Nephron (organoid): ENCODE measurements around the gene CSMD2.

ENCODE experiments used
- H3K27ac Mint-ChIP-seq, 3 experiments: 2 replicates each; pipeline ENCODE4 v1.8.0; 2020; ENCODE audit warnings: mixed read lengths in 3 of 3, mild to moderate bottlenecking in 2 of 3, moderate library complexity in 1 of 3
- H3K27me3 Mint-ChIP-seq: 2 replicates; pipeline ENCODE4 v1.8.0; 2021; ENCODE audit warnings: low read depth, mild to moderate bottlenecking, moderate library complexity, mixed read lengths
- H3K36me3 Mint-ChIP-seq: 2 replicates; pipeline ENCODE4 v1.8.0; 2020; ENCODE audit warnings: low read depth, mixed read lengths
- H3K4me1 Mint-ChIP-seq: 2 replicates; pipeline ENCODE4 v1.8.0; 2020; ENCODE audit warnings: mixed read lengths
- H3K4me3 Mint-ChIP-seq, 3 experiments: 2 replicates each; pipeline ENCODE4 v1.8.0; 2020; ENCODE audit warnings: mild to moderate bottlenecking in 3 of 3, mixed read lengths in 3 of 3, moderate library complexity in 2 of 3
- H3K9me3 Mint-ChIP-seq: 2 replicates; pipeline ENCODE4 v1.8.0; 2020; ENCODE audit warnings: mixed read lengths
- TF ChIP-seq, protein P1 (sequence below), 3 experiments: fragments of 200-600 bp; sonication (generic); IDR thresholded peaks; one replicate each; pipeline ENCODE4 v1.5.0; 2021; ENCODE audit warnings: antibody characterized with exemption in 3 of 3; ENCODE audit not compliant: unreplicated experiment in 3 of 3

Gene CSMD2

DNA sequence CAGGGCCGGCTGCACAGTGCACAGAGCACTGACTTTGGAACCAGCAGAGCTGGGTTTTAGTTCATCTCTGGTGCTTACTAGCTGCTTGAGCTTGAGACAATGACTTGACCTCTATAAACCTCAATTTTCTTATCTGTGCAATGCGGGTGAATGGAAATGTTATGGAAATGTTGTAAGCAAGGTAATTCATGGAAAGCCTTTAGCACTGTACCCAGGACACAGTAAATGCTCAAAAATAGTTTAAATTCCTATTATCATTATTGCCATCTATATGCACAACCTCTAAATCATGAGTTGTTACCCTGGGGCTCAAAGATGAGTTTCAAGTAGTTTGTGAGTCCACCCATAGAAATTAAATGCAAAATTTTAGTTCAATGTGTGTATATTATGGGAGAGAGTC lies 99.5 kb downstream of the CSMD2 start:
- H3K4me3 Mint-ChIP-seq: no peak overlapping the region
- no peak overlapping the region for H3K27ac Mint-ChIP-seq
- TF ChIP-seq, protein P1, sequence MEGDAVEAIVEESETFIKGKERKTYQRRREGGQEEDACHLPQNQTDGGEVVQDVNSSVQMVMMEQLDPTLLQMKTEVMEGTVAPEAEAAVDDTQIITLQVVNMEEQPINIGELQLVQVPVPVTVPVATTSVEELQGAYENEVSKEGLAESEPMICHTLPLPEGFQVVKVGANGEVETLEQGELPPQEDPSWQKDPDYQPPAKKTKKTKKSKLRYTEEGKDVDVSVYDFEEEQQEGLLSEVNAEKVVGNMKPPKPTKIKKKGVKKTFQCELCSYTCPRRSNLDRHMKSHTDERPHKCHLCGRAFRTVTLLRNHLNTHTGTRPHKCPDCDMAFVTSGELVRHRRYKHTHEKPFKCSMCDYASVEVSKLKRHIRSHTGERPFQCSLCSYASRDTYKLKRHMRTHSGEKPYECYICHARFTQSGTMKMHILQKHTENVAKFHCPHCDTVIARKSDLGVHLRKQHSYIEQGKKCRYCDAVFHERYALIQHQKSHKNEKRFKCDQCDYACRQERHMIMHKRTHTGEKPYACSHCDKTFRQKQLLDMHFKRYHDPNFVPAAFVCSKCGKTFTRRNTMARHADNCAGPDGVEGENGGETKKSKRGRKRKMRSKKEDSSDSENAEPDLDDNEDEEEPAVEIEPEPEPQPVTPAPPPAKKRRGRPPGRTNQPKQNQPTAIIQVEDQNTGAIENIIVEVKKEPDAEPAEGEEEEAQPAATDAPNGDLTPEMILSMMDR (IDR thresholded peaks at IDR 0.05; ENCODE audit: unreplicated experiment in 3 of 3): no peak

DNA sequence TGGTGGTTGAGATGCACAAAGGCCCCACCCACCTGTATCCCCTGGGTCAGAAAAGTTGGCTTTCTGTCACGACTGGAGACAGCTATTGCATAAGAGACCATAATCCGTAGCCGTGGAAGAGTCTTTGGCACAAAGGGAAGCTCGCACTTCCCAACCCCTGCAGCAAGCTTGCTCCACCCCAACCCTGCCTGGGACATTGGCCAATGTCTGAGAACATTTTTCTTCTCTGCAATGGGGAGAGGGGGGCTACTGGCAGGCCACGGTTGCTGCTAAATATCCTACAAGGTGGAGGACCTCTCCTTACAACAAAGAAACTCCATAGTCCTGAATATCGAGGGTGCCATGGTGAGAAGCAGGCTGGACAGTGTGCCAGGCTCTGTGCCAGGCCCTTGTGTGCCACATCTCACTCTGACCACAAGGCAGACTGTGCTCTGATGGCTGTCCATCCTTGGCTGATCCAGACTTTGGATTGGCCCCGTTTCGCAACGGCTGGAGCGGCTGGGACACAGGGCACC lies 104.1 kb downstream of the CSMD2 start:
- Mint-ChIP-seq H3K4me3 (no peak overlapping the region), H3K36me3 (no peaks in the 10 kb centered on the region), H3K4me1 (peaks cover 46% of the 10 kb centered on the region), H3K9me3 (peaks cover 6% of the 10 kb centered on the region), H3K27ac (peak overlapping the region in 1 of 3 experiments; percentile 24), H3K27me3 (peaks cover 23% of the 10 kb centered on the region)
- TF ChIP-seq, protein P1 (IDR thresholded peaks at IDR 0.05; ENCODE audit: unreplicated experiment in 3 of 3): no peak

More for the DNA sequence above, 99.5 kb downstream of the CSMD2 start:
- H3K9me3 Mint-ChIP-seq: peaks cover 8% of the 10 kb centered on the region
- H3K27me3 Mint-ChIP-seq: peaks cover 17% of the 10 kb centered on the region
- peaks cover 15% of the 10 kb centered on the region for H3K4me1 Mint-ChIP-seq
- no peaks in the 10 kb centered on the region for H3K36me3 Mint-ChIP-seq

DNA sequence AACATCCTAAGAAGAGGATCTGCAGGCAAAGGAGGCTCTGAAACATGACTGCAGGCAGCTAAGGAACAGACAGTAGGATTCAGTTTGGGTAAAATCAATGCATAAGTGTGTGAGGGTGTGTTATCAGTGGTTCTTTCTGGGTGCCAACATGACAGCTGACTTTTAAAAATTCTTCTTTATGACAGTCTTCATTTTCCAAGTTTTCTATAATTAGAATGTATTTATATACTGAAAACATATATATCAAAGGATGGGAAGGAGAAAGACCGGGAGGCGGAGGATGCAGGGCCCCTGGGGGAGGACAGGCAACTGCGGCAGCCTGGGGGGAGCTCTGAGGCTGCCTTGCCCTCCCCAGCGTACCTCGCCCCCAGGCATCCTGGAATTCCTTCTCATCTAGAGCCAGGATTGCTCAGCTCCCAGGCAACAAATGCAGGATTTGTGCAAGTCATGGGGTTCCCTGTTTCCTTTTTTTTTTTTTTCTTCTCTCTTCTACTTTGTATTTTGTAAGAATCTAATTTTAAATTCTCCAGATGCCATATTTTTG lies 104.8 kb downstream of the CSMD2 start:
- Mint-ChIP-seq H3K4me3 (no peak overlapping the region), H3K36me3 (no peaks in the 10 kb centered on the region), H3K27me3 (peaks cover 23% of the 10 kb centered on the region), H3K9me3 (peaks cover 6% of the 10 kb centered on the region), H3K4me1 (peaks cover 46% of the 10 kb centered on the region), H3K27ac (peak overlapping the region in 1 of 3 experiments; percentile 24)
- TF ChIP-seq, protein P1 (IDR thresholded peaks at IDR 0.05; ENCODE audit: unreplicated experiment in 3 of 3): no peak

DNA sequence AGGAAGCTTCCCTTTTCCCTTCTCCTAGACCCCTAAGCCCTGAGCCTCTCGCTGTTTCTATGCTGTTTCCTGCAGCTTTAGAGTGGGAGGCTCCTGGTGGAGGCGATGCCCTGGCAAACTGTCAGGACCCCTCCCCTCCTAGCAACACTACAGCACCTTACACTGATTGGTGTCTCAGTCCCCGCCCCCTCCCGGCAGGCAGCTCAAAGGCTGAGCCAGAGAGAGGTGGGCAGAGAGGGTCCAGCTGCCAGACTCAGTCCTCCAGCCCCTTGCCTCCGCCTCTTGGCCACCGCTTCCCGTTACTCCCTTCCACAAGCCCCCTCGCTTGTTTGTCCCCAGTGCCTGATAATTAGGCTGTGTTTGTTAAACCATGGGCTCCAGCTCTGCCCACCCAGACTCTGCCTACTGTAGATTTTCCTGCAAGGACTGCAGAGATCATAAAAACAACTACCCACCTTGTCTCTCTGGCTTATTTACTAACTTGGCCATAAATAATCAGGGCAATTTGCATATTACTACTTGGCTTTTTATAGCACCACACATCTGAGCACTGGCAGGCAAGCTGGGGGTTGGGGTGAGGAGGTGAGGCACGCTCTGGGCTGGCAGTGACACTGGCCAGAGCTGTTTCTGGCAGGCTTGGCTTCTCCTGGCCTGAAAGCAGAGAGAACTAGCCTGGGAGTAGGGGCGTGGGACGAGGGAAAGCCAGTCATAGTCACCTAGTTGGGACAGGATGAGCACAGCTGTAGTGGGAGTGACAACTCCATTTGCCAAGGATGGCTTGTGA lies 107.5 kb downstream of the CSMD2 start:
- Mint-ChIP-seq H3K27ac (no peak overlapping the region), H3K36me3 (no peaks in the 10 kb centered on the region), H3K4me1 (peaks cover 41% of the 10 kb centered on the region), H3K4me3 (no peak overlapping the region), H3K27me3 (peaks cover 23% of the 10 kb centered on the region), H3K9me3 (no peaks in the 10 kb centered on the region)
- TF ChIP-seq, protein P1 (IDR thresholded peaks at IDR 0.05; ENCODE audit: unreplicated experiment in 3 of 3): no peak

DNA sequence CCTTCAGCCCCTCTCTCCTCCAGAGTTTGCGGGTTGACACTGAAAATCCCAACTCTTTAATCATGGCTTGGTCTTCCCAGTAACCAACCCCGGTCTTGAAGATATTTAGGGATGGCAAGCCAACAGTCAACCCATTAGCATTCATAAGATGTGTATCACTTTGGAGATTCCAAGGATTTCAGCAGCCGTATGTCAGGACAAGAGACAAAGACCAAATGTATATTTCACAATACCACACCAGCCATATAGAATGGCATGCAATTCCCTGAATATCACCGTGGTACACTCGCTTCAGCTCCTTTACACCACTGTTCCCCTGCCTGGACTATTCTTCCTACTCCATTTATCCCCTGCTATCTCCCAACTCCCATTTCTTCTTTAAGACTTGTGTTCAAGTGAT lies 109.2 kb downstream of the CSMD2 start:
- no peak overlapping the region for H3K27ac Mint-ChIP-seq
- no peak overlapping the region for H3K4me3 Mint-ChIP-seq
- H3K9me3 Mint-ChIP-seq: no peaks in the 10 kb centered on the region
- peaks cover 34% of the 10 kb centered on the region for H3K4me1 Mint-ChIP-seq
- TF ChIP-seq, protein P1 (IDR thresholded peaks at IDR 0.05; ENCODE audit: unreplicated experiment in 3 of 3): no peak
- no peaks in the 10 kb centered on the region for H3K36me3 Mint-ChIP-seq
- peaks cover 15% of the 10 kb centered on the region for H3K27me3 Mint-ChIP-seq
